IPS-NIHi7 (cell line): ENCODE measurements around the gene MRRF.
"Not testable (repeated sequence)": the region's sequence is repeated elsewhere in the genome, so short reads cannot be mapped to it uniquely, and the experiment has no call there.

Experiments
- DNase-seq: peaks from one replicate; pipeline ENCODE4 v3.0.0; 2012; ENCODE audit warnings: mixed read lengths; ENCODE audit errors: extremely low spot score

MRRF gene

DNA sequence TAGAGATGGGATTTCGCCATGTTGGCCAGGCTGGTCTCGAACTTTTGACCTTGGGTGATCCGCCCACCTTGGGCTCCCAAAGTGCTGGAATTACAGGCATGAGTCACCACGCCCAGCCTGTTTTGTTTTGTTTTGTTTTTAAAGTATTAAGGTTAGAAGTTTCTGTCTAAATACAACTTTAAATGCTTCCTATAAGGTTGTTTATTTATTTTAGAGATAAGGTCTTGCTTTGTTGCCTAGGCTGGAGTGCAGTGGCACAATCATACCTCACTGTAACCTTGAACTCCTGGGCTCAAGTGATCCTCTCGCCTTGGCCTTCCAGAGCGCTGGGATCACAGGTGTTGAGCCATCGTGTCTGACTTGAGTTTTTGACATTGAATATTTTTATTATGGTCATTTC is 11.4 kb downstream of the MRRF start:
- DNase-seq: no peak

GRCh38 chr9:122277285-122277897 is 12.7 kb downstream of the MRRF start:
- no peak for DNase-seq

DNA sequence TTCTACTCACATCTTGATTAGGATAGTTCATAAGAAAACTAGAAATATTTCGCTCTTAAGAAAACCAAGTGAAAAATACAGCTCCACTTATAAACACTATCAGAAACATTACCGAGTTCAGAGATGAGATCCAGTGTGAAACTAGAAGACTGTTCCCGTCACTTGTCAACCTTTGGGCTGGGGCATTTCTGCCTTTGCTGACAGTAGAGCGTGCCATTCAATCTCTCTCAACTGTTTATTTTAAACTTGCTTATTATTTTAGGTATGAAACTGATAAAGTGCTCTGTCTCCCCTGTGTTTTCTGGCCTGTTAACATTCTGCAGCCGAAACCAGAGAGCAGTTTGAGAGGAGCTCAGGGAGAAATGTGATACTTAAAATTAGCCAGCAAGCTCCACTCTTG is 16.7 kb downstream of the MRRF start:
- no peak for DNase-seq

- no peak for DNase-seq
Observed at GRCh38 chr9:122286764-122287163, 22.1 kb downstream of the MRRF start.

DNA sequence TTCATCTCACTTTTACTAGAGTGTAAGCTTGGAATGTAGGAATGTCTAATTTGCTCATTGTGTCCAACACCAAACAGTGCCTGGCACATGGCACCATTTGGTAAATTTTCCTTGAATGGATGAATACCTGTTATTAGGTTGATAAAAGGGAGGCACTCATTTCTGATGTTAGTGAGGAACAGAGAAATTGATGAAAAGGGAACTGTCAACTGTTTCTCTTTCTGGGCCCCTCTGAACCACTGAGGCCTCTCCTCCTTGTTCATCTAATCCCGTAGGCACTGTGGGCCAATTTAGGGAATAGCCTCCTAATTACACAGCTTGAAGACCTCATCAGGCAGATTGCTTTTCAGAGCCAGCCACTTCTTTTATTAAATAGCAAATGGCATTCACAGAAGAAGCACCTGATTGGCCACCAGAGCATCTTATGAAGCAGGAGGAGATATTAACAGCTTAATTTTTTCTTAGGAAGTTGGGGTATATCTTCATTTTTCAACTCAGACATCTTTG is 22.6 kb downstream of the MRRF start:
- no peak for DNase-seq

DNA sequence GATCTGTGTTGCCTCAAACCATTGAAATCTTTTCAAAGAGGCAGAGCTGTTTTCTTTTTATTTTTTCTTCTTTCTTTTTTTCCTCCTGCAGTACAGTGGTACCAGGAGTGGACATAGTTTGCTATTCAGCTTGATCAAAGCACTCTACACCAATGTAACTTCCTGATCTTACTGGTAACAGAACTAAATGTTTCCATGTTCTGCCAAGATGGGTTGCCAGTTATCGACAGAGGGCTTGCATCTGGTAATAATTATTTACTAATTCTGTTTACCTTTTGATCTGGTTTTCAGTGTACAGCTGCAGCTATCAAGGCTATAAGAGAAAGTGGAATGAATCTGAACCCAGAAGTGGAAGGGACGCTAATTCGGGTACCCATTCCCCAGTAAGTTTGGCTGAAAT is 26.8 kb downstream of the MRRF start:
- no peak for DNase-seq

DNA sequence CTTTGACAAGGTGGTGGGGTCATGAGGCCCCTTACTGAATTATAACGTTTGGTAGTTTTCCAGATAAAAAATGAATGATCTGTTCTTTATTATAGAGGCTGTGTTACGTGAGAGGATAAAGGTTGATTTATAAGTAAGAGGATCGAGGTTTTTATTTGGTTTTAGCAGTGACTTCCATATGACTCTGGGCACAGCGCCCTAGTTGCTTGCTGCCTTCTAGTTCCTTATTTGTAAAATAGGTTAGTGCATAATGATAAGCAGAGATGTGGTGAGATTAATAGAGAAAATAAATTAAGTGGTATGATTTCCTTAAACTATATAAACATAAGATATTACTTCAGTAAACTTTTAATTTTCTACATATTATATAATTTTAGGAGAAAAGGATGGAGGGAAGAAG is 29.8 kb downstream of the MRRF start:
- no peak for DNase-seq

DNA sequence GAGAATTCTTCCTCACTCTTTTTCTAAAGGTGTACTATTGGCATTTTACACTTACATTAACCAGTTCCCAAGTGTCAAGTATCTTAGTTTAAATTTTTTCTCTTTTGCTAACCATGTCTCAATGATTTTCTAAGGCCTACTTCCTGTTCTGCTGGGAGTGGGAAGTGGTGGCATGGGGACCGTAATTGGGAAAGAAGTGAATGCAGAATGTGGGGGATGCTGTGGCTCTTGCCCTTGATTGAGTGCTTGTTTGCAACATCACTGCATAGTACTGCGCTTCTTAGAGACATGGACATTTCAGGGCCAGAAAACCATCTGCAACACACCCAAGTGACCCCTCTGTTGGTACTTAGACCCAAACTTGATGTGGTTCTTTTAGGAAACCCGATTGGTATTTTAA is 32.8 kb downstream of the MRRF start:
- no peak for DNase-seq

- no peak for DNase-seq
Observed at GRCh38 chr9:122302237-122303093, 37.8 kb downstream of the MRRF start.

- DNase-seq: no peak
Observed at GRCh38 chr9:122307061-122307460, 42.4 kb downstream of the MRRF start.

- DNase-seq: no peak
Observed at GRCh38 chr9:122307925-122308324, 43.2 kb downstream of the MRRF start.

GRCh38 chr9:122309861-122310260 is 45.2 kb downstream of the MRRF start:
- DNase-seq: no peak

DNA sequence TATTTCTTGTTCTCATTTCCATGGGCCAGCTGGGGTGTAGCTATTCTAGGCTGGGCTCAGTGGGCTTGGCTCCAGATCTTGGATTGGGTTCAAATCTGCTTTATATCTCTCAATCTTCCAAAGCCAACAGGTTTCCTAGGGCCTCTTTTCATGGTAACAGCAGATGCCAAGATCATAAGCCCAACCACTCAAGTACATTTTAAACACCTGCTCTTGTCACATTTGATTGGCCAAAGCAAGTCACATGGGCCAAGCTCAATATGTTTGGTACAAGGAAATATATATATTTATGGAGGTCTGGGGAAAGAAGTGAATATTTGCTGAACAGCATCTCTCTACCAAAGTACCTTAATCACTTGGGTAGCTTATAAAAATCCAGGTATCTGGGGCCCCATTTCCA is 49.5 kb downstream of the MRRF start:
- DNase-seq: no peak

DNA sequence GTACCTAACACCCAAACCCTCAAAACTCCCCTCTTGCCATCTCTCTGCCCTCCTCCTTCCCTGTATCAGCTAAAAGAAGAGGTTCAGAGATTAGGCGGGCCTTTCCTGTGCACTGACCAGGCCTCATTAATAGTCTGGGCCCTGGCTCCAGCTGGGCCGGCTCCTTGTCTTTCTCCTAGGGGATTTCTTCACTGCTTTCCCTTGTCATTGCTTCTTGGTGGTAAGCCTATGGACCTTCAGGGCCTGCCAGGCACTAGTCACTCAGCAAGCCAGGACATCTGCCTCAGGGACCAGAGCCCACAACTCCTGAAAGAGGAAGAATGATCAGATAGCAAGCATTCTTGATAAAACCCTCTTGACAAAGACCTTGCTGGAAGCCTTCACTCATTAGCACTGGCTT is 50.9 kb downstream of the MRRF start:
- DNase-seq: no peak

DNA sequence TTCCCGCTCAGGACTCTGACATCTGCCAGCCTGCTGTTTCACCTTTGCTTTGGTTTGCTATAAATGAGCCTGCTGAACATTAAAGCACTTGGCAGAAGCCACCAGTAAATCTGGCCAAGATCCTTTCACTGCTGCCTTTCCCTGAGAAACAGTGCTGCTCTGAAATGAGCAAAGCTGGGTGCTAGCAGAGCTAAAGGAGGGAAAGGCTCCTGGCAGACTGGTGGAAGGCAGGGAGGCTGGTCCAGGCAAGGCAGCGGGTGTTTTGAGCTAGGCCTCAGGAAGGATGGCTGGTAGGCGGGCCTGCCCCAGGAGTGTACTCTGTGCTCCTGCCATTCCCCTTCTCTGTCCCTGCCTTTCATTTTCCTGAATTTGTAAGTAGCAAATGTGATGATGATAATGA is 53.6 kb downstream of the MRRF start:
- DNase-seq: no peak

GRCh38 chr9:122320413-122320881 is 55.8 kb downstream of the MRRF start:
- no peak for DNase-seq

GRCh38 chr9:122322553-122322952 is 57.9 kb downstream of the MRRF start:
- DNase-seq: no peak

DNA sequence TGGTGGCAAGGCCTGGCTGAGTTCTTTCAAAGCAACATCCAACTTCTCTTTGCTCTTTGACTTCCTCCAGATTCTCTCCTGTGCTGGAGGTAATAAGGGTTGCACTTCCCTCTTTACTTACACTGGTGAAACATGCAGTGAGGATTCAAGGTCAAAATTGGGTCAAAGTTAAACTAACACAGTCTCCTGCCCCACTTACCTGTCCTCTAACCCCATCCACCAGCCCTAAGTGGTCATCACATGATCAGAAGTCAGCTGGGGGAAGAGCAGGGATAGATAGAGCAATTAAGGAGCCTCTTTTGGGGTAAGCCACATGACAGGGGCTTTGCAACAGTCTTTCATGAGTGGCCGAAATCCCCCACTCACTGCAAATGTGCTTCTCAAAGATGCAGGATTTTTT is 60.0 kb downstream of the MRRF start:
- DNase-seq: not testable (repeated sequence)

DNA sequence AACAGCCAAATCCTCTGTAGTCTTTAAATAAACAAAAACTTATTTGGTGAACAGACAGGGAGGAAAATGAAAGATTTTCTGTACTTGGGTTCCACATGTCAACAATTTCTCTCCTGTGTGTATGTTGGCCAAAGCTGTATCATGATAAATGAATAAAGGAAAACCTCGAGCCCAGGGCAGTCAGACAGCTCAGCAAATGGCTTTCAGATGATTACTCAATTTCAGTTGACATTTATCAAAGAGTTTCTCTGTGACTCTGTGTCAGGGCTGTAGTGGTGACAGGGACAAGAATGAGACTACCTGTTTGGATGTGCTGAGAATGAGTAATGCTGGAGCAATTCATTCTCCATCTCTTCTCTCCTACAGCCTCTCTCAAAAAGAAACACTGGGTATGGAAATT is 60.4 kb downstream of the MRRF start:
- DNase-seq: no peak

DNA sequence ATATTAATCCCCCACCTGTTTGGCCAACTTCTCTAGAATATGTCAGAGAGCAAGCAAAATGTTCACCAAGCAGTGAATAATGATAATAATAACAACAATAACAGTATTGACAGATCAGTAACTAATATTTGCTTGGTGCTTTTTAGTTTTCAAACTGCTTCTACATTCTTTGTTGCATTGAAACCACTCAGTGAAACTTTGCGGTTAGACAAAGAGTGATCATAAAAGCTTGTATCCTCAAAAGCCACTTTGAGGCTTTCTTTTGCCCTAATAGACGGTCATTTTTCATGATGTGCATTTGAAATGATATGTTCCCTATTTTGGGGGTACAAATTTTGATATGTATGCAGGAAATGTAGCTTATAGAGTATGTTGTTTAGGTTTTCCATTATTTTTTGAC is 62.5 kb downstream of the MRRF start:
- no peak for DNase-seq

DNA sequence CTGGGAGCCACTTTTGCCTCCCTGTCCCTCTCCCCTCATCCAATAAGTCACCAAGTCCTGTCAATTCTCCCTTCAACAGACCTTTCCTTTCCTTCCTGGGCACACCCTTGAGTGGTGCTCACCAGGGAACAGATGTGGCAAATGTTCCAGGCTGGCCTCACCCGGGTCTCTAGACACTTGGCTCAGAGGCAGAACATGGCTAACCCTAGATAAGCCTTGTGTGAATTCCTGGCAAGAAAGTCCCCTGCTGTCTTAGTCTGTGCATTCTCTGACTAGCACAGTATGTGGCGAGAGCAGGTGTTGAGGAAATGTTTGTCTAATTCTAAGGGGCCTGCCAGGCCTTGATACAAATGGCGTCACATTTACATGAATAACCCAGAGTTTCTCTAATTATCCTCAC is 64.9 kb downstream of the MRRF start:
- no peak for DNase-seq

- DNase-seq: not testable (repeated sequence)
Observed at GRCh38 chr9:122330466-122330865, 65.8 kb downstream of the MRRF start.

DNA sequence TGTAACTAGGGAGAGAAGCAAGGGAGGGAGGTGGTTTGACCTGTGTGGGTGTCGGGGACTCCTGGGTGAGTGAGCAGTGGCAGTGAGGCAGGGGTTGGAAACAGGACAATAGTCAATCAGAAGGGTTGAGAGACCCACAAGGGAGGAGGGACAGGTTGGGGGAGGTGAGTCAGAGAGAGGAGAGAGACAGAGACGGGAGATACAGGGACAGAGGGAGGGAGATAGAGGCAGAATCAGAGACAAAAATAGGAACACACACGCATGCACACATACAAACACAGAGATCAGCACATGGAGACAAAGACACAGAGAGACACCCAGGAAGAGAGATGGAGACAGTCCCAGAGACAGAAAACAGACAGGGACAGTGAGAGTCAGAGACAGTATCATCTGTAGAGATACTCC is 66.8 kb downstream of the MRRF start:
- DNase-seq: no peak
